Measurements from ENCODE around the gene CSNK1G2. TPM values are rescaled to one million over a fixed set of nuclear protein-coding genes. Genes with fewer than 3 reads are reported as not detected.

CSNK1G2 gene
- total RNA-seq, 1 donor from 2014 or later = 58.4 TPM

DNA sequence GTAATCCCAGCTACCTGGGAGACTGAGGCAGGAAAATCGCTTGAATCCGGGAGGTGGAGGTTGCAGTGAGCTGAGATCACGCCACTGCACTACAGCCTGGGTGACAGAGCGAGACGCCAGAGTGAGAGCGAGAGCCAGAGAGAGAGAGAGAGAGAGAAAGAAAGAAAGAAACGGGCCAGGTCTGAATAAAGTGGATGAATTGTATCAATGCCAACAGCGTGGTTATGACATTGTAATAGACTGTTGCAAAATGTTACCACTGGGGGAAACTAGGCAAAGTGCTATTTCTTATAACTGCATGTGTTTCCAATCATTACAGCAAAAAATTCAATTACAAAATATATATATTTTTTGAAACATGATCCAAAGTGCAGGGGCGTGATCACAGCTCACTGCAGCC, 86.4 kb downstream of the CSNK1G2 start:
- no peak for DNase-seq (ENCODE audit: low read depth)
- Histone ChIP-seq H3K27me3 (ENCODE audit: control insufficient read depth, insufficient read depth, low read length) (no peaks in the 10 kb centered on the region), H3K36me3 (ENCODE audit: control insufficient read depth, insufficient read depth, low read length) (no peaks in the 10 kb centered on the region), H3K4me3 (ENCODE audit: low read depth, low read length) (no peak overlapping the region)
- FAIRE-seq = no peak
- TF ChIP-seq, protein P1, sequence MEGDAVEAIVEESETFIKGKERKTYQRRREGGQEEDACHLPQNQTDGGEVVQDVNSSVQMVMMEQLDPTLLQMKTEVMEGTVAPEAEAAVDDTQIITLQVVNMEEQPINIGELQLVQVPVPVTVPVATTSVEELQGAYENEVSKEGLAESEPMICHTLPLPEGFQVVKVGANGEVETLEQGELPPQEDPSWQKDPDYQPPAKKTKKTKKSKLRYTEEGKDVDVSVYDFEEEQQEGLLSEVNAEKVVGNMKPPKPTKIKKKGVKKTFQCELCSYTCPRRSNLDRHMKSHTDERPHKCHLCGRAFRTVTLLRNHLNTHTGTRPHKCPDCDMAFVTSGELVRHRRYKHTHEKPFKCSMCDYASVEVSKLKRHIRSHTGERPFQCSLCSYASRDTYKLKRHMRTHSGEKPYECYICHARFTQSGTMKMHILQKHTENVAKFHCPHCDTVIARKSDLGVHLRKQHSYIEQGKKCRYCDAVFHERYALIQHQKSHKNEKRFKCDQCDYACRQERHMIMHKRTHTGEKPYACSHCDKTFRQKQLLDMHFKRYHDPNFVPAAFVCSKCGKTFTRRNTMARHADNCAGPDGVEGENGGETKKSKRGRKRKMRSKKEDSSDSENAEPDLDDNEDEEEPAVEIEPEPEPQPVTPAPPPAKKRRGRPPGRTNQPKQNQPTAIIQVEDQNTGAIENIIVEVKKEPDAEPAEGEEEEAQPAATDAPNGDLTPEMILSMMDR (IDR thresholded peaks at IDR 0.05; ENCODE audit: insufficient read depth, low read length, severe bottlenecking) = no peak

Other genes with a start within 250 kb of the CSNK1G2 start
- gene ONECUT3, start 187.7 kb upstream of the CSNK1G2 start, total RNA-seq = under 0.01 TPM in 2 replicates
- gene ATP8B3, start 128.9 kb upstream of the CSNK1G2 start, total RNA-seq = 0.26 and 1.4 TPM in 2 replicates
- 2.4 and 3.8 TPM in 2 replicates for gene REXO1, start 92.7 kb upstream of the CSNK1G2 start, total RNA-seq
- 5.3 and 6.4 TPM in 2 replicates for gene KLF16, start 77.6 kb upstream of the CSNK1G2 start, total RNA-seq
- 48.4 and 71.0 TPM in 2 replicates for gene ABHD17A, start 55.7 kb upstream of the CSNK1G2 start, total RNA-seq
- 0.79 and 1.9 TPM in 2 replicates for gene ADAT3, start 35.8 kb upstream of the CSNK1G2 start, total RNA-seq
- gene SCAMP4, start 35.8 kb upstream of the CSNK1G2 start, total RNA-seq = 14.2 and 15.4 TPM in 2 replicates
- 23.2 and 30.6 TPM in 2 replicates for gene BTBD2, start 74.5 kb downstream of the CSNK1G2 start, total RNA-seq
- 251 and 1,002 TPM in 2 replicates for gene MKNK2, start 110.1 kb downstream of the CSNK1G2 start, total RNA-seq
- gene MOB3A, start 155.2 kb downstream of the CSNK1G2 start, total RNA-seq = 15.8 and 19.5 TPM in 2 replicates
- gene IZUMO4, start 155.7 kb downstream of the CSNK1G2 start, total RNA-seq = 3.7 and 5.9 TPM in 2 replicates
- gene AP3D1, start 210.4 kb downstream of the CSNK1G2 start, total RNA-seq = 72.1 and 78.3 TPM in 2 replicates
- 3.7 and 5.2 TPM in 2 replicates for gene DOT1L, start 222.8 kb downstream of the CSNK1G2 start, total RNA-seq

Data from bronchial epithelial cell (primary cell).